B cell (primary cell): ENCODE data around the gene ZNF630.

Experiments used
- EZH2 ChIP-seq: IDR thresholded peaks from 2 replicates; pipeline ENCODE4 v1.6.1; 2012; ENCODE audit warnings: borderline replicate concordance, low read depth, mild to moderate bottlenecking, moderate library complexity, low read length; ENCODE audit not compliant: insufficient read depth, poor library complexity, severe bottlenecking
- TF ChIP-seq, protein P1 (sequence below): fragments of 200-600 bp; IDR thresholded peaks from one replicate; pipeline ENCODE4 v1.8.0; 2022; ENCODE audit warnings: antibody characterized with exemption, mild to moderate bottlenecking

DNA sequence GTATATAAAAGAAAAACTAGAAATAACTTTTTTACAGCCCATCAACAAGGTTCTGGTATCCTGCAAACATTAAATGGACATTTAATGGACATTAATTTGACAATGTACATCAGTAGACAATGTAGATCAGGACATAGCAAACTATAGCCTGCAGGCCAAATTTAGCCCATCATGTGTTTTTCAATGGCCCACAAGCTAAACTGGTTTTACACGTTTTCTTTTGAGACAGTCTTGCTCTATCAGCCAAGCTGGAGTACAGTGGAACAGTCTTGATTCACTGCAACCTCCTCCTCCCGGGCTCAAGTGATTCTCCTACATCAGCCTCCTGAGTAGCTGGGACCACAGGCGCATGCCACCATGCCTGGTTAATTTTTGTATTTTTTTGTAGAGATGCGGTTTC, 7.2 kb downstream of the ZNF630 start:
- TF ChIP-seq, protein P1, sequence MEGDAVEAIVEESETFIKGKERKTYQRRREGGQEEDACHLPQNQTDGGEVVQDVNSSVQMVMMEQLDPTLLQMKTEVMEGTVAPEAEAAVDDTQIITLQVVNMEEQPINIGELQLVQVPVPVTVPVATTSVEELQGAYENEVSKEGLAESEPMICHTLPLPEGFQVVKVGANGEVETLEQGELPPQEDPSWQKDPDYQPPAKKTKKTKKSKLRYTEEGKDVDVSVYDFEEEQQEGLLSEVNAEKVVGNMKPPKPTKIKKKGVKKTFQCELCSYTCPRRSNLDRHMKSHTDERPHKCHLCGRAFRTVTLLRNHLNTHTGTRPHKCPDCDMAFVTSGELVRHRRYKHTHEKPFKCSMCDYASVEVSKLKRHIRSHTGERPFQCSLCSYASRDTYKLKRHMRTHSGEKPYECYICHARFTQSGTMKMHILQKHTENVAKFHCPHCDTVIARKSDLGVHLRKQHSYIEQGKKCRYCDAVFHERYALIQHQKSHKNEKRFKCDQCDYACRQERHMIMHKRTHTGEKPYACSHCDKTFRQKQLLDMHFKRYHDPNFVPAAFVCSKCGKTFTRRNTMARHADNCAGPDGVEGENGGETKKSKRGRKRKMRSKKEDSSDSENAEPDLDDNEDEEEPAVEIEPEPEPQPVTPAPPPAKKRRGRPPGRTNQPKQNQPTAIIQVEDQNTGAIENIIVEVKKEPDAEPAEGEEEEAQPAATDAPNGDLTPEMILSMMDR: no peak
- no peak for TF ChIP-seq EZH2
